NK-92 (cell line): ENCODE measurements around the gene NDUFA13.

Experiments
- DNase-seq: peaks from one replicate; lab custom pipeline; 2025; ENCODE audit not compliant: unreplicated experiment; lab: John Stamatoyannopoulos, UW

Gene NDUFA13

GRCh38 chr19:19531951-19532805, 16.2 kb downstream of the NDUFA13 start:
- no peak for DNase-seq

GRCh38 chr19:19532806-19533701, 17.0 kb downstream of the NDUFA13 start:
- DNase-seq = no peak

- DNase-seq = no peak
These were observed 17.8 kb downstream of the NDUFA13 start for GRCh38 chr19:19533841-19534240.

- DNase-seq = no peak
These were observed 18.7 kb downstream of the NDUFA13 start for GRCh38 chr19:19534556-19535265.

GRCh38 chr19:19535311-19536191, 19.5 kb downstream of the NDUFA13 start:
- no peak for DNase-seq

GRCh38 chr19:19537075-19538048, 21.3 kb downstream of the NDUFA13 start:
- no peak for DNase-seq

- no peak for DNase-seq
These were observed 22.2 kb downstream of the NDUFA13 start, which contains the start of gene CILP2 for GRCh38 chr19:19538061-19538784. CILP2 (plus strand) TSS chr19:19538265; CDS start chr19:19538350, 85 bp downstream.

- no peak for DNase-seq
These were observed 22.8 kb downstream of the NDUFA13 start for GRCh38 chr19:19538785-19539166.

GRCh38 chr19:19539698-19540063, 23.7 kb downstream of the NDUFA13 start:
- DNase-seq = no peak

GRCh38 chr19:19540064-19540714, 24.2 kb downstream of the NDUFA13 start:
- DNase-seq = no peak

- no peak for DNase-seq
These were observed 24.9 kb downstream of the NDUFA13 start for GRCh38 chr19:19540715-19541515.

GRCh38 chr19:19541616-19542015, 25.6 kb downstream of the NDUFA13 start:
- DNase-seq = no peak

- DNase-seq = no peak
These were observed 26.5 kb downstream of the NDUFA13 start for GRCh38 chr19:19542507-19542906.

- no peak for DNase-seq
These were observed 27.1 kb downstream of the NDUFA13 start for GRCh38 chr19:19543101-19543500.

- no peak for DNase-seq
These were observed 27.6 kb downstream of the NDUFA13 start for GRCh38 chr19:19543640-19544039.

GRCh38 chr19:19544257-19544953, 28.4 kb downstream of the NDUFA13 start:
- no peak for DNase-seq
